Stimulated activated naive CD8-positive, alpha-beta T cell treated with anti-CD3 and anti-CD28 coated beads, Interleukin-15, Interleukin-2, amounts not matched to agents 100 ng/mL and 50 ng/mL, for 24 hours (primary cell): ENCODE measurements around the gene PSMD6.

ENCODE experiments used
- H3K27ac Mint-ChIP-seq: one replicate; pipeline ENCODE4 v1.8.0; 2021; ENCODE audit warnings: mild to moderate bottlenecking, mixed read lengths
- H3K27me3 Mint-ChIP-seq: one replicate; pipeline ENCODE4 v1.8.0; 2021; ENCODE audit warnings: mixed read lengths
- H3K36me3 Mint-ChIP-seq: one replicate; pipeline ENCODE4 v1.8.0; 2021; ENCODE audit warnings: low read depth, mixed read lengths
- H3K4me1 Mint-ChIP-seq: one replicate; pipeline ENCODE4 v1.8.0; 2021; ENCODE audit warnings: low read depth, mixed read lengths
- H3K4me3 Mint-ChIP-seq: one replicate; pipeline ENCODE4 v1.8.0; 2021; ENCODE audit warnings: mild to moderate bottlenecking, mixed read lengths
- H3K9me3 Mint-ChIP-seq: one replicate; pipeline ENCODE4 v1.8.0; 2021; ENCODE audit warnings: mixed read lengths

PSMD6 gene

DNA sequence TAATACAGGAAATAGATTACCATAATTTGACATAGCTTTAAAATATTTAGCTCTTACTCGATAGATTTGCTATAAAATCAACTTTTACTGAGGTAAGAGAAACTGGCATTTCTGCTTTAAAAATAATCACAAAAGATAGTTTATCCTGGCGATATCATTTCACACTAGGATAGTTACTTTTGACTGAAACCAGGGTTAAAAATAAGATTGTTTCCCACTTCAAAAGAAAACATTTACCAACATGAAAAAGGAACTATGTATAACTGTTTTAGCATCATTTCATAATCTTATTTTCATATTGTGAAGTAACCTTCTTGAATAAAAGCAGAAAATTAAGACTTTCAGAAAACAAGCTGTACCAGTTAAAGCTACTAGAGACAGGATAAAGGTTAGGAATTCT, 15.3 kb downstream of the PSMD6 start:
- Mint-ChIP-seq H3K27ac (no peak overlapping the region), H3K4me1 (peaks cover 22% of the 10 kb centered on the region), H3K36me3 (peaks cover 46% of the 10 kb centered on the region), H3K9me3 (no peaks in the 10 kb centered on the region), H3K27me3 (no peaks in the 10 kb centered on the region), H3K4me3 (no peak overlapping the region)

DNA sequence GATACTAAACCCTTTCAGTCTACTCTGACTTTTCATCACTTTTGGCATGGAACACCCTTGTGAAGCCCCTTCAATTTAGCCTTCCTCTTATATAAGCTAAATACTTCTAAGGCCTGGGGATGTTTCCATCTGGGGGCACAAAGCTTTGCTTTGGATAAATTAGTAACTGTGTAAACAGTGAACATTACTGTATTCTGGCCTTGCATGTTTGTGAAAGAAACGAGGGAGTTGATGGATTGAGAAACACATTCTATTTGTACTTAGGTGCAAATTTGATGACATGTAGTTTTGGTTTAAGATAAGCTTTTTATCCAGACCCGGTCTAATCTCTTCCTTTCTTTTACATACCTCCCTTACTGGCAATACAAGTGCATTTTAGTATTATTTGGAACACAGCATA, 19.7 kb downstream of the PSMD6 start:
- Mint-ChIP-seq H3K4me3 (no peak overlapping the region), H3K27me3 (no peaks in the 10 kb centered on the region), H3K36me3 (peaks cover 27% of the 10 kb centered on the region), H3K9me3 (no peaks in the 10 kb centered on the region), H3K4me1 (no peaks in the 10 kb centered on the region), H3K27ac (no peak overlapping the region)

DNA sequence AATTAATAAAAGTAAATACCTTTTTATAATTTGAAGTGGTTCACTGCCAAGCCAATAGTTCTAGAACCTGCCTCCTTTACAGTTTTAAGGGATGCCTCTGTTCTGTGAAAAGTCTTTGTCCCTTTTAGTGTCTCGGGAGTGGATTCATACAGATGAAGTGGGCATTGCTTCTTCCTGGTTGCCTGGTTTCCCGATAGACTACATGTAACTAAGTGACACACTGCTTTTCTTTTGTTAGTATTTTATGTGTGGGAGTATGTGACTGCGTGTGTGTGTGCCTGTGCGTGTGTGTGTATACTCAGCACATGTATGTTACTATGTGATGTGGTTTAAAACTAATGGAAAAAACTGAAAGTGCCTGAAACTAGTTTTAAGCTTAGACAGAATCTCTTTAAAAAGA, 21.1 kb downstream of the PSMD6 start:
- Mint-ChIP-seq H3K4me3 (no peak overlapping the region), H3K9me3 (no peaks in the 10 kb centered on the region), H3K36me3 (peaks cover 36% of the 10 kb centered on the region), H3K27me3 (no peaks in the 10 kb centered on the region), H3K4me1 (no peaks in the 10 kb centered on the region), H3K27ac (peak overlapping the region; percentile 18)

DNA sequence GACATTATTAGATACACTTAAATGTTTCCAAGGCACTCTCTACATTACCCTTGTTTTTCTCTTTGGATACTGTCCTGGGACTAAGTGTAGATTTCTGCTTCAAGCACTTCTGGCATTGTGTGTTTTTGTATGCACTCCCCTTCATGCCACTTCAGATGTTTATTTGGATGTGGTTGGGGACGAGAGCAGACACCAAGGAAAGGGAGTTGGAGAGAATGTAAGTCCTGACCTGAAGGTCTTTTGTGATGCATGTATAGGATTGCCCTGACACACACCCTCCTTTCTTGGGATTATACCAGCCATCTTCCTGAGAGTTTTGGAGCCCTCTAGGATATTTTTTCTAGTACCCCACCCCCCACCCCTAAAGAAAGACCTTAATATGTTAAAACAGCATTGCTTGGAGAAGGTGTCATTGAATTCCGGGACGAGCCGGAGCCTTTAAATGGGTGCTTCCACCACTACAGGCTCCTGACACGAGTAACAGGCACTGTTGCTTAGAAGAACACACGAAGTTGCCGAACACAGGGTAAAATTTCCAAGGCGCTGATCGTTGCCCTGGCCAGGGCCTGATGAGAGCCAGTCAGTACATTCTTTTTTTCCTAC, 22.7 kb downstream of the PSMD6 start:
- Mint-ChIP-seq H3K4me1 (peaks cover 4% of the 10 kb centered on the region), H3K9me3 (no peaks in the 10 kb centered on the region), H3K4me3 (no peak overlapping the region), H3K27me3 (no peaks in the 10 kb centered on the region), H3K27ac (no peak overlapping the region), H3K36me3 (peaks cover 52% of the 10 kb centered on the region)

DNA sequence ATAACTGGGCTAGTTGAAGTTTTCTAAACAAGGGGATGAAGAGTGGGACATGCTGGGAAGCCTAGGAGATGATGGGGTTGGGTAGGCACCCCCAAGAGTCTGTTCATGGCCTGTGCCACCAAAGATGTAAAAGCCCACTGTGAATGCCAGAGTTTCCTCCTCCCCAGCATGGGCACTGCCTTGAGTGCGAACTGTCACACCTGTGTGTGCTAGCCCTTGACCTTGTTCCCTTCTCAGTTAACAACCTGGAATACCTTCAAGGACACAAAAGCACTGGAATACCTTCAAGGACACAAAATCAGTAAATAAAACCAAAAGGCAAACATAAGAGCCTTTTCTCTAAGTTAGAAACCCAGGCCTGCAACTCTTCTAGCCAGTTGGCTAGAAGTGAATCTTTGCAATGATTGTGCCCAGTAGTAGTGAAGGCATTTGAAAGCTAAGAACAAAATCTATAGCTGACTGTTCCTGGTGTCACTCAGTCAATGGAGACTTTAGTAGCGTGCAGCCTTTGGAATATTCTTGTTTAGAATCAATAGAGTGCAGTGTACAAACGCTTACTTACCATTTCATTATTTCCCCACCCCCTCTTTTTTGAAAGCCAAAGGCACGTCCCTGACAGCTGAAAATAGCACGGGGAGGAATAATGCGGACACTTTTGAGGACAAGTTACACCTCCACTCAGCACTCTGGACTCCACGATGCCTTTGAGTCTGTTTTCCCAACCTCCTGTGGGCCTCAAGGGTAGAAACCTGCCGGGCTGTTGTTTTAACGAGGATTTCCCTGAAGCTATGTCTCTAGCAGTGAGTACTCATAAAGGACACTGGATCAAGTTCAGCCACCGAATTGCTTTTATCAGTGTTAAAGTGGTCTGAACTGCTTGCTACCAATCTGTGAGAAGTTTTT, 24.2 kb downstream of the PSMD6 start:
- Mint-ChIP-seq H3K4me3 (no peak overlapping the region), H3K9me3 (no peaks in the 10 kb centered on the region), H3K4me1 (peaks cover 14% of the 10 kb centered on the region), H3K36me3 (peaks cover 61% of the 10 kb centered on the region), H3K27ac (no peak overlapping the region), H3K27me3 (no peaks in the 10 kb centered on the region)

DNA sequence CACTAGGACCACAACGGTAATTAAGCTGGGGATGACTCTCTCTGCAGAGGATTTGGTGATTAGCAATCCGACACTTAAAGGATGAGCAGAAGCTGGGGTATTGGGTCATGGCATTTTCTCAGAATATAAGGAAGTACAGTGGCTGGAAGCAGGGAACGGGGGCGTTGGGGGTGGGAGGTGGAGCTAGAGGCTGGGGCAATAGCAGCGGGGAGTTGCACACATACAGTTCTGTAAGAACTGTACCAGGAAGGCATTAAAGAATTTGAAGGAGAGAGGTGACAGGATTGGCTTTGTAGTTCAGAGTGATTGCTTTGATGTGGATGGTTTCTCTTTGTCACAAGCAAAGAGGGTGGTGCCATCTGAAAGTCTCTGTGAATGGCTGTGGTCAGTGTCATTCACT, 28.2 kb downstream of the PSMD6 start:
- no peak overlapping the region for H3K4me3 Mint-ChIP-seq
- no peaks in the 10 kb centered on the region for H3K27me3 Mint-ChIP-seq
- peaks cover 76% of the 10 kb centered on the region for H3K36me3 Mint-ChIP-seq
- peaks cover 20% of the 10 kb centered on the region for H3K4me1 Mint-ChIP-seq
- peak overlapping the region; percentile 78 for H3K27ac Mint-ChIP-seq
- H3K9me3 Mint-ChIP-seq, result no peaks in the 10 kb centered on the region

- no peaks in the 10 kb centered on the region for H3K9me3 Mint-ChIP-seq
- H3K4me3 Mint-ChIP-seq, result no peak overlapping the region
- H3K36me3 Mint-ChIP-seq, result peaks cover 77% of the 10 kb centered on the region
- peaks cover 20% of the 10 kb centered on the region for H3K4me1 Mint-ChIP-seq
- no peak overlapping the region for H3K27ac Mint-ChIP-seq
- H3K27me3 Mint-ChIP-seq, result no peaks in the 10 kb centered on the region
Measured at GRCh38 chr3:63993653-63994079, 29.6 kb downstream of the PSMD6 start.

DNA sequence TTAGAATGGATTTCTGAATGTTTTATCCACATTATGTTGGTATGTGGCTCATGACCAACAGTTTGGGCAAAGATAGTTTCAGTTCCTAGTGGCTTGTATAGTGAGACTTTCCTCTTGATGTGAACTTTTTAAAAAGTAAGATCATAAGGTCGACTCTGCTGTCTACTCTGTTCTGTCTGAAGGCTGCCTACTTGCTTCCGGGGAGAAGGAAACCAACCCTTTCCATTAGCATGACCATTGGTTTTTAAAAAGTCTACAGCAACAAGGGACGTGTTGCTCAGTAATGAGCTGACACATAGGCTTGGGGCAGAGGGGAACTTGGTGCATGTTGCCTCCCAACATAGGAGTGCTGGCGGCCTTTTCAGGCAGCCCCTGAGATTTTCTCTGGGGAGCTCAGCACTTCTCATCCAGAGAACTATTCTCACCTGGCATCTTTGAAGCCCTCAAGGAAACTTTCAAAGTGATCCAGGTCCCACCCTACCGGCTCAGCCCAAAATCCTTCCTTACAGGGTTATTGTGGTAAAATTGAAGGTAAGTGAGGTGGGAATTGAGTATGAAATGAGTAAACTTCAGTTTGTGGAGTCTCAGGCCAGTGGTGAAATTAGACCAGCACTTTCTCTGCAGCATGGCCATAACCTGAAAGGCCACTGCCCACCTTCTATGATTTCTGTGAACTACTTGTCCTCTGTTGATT, 30.6 kb downstream of the PSMD6 start:
- H3K27me3 Mint-ChIP-seq, result no peaks in the 10 kb centered on the region
- peaks cover 20% of the 10 kb centered on the region for H3K4me1 Mint-ChIP-seq
- H3K4me3 Mint-ChIP-seq, result no peak overlapping the region
- peak overlapping the region; percentile 26 for H3K27ac Mint-ChIP-seq
- no peaks in the 10 kb centered on the region for H3K9me3 Mint-ChIP-seq
- H3K36me3 Mint-ChIP-seq, result peaks cover 78% of the 10 kb centered on the region

DNA sequence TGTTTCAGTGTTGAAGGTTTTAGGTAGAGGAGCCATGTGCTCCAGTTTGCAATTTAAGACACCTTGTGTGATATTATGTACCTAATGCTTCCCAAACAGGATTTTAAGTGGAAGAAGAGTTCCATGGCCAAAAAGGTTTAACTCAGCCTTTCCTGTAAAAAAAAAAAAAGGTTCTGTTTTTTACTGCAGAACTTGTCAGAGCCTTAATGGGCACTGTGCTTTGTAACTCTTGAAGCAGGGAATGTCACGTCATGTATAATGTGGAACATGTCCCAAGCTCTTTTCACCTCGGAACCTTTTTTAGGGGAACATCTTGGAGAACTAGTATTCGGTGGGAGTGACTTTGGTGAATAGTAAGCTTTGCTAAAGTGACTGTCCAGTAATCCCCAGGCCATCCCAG, 31.6 kb downstream of the PSMD6 start:
- H3K27ac Mint-ChIP-seq, result no peak overlapping the region
- H3K27me3 Mint-ChIP-seq, result no peaks in the 10 kb centered on the region
- H3K4me3 Mint-ChIP-seq, result no peak overlapping the region
- no peaks in the 10 kb centered on the region for H3K9me3 Mint-ChIP-seq
- peaks cover 20% of the 10 kb centered on the region for H3K4me1 Mint-ChIP-seq
- H3K36me3 Mint-ChIP-seq, result peaks cover 72% of the 10 kb centered on the region

GRCh38 chr3:63990733-63991132, 32.6 kb downstream of the PSMD6 start:
- no peaks in the 10 kb centered on the region for H3K27me3 Mint-ChIP-seq
- H3K9me3 Mint-ChIP-seq, result no peaks in the 10 kb centered on the region
- no peak overlapping the region for H3K4me3 Mint-ChIP-seq
- H3K36me3 Mint-ChIP-seq, result peaks cover 70% of the 10 kb centered on the region
- peak overlapping the region; percentile 16 for H3K27ac Mint-ChIP-seq
- peaks cover 21% of the 10 kb centered on the region for H3K4me1 Mint-ChIP-seq

DNA sequence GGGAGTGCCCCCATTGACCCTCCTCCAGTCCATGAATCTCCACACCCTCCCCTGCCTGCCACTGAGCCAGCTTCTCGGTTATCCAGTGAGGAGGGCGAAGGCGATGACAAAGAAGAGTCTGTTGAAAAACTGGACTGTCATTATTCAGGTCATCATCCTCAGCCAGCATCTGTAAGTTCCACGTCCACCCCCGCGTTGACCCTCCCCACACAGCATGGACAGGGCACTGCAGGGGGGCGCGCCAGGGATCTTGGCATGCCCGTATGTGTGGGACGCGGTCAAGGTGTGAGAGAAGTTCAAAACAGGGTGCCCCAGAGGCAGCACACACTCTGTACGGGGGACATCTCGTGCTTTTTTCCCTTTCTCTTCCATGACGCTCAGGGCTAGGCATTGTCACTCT, 33.1 kb downstream of the PSMD6 start:
- Mint-ChIP-seq H3K4me3 (no peak overlapping the region), H3K27ac (no peak overlapping the region), H3K9me3 (no peaks in the 10 kb centered on the region), H3K27me3 (no peaks in the 10 kb centered on the region), H3K36me3 (peaks cover 70% of the 10 kb centered on the region), H3K4me1 (peaks cover 23% of the 10 kb centered on the region)

- H3K4me1 Mint-ChIP-seq, result peaks cover 23% of the 10 kb centered on the region
- H3K4me3 Mint-ChIP-seq, result no peak overlapping the region
- H3K27me3 Mint-ChIP-seq, result no peaks in the 10 kb centered on the region
- H3K27ac Mint-ChIP-seq, result no peak overlapping the region
- H3K9me3 Mint-ChIP-seq, result no peaks in the 10 kb centered on the region
- H3K36me3 Mint-ChIP-seq, result peaks cover 75% of the 10 kb centered on the region
Measured at GRCh38 chr3:63988943-63989342, 34.4 kb downstream of the PSMD6 start.

- Mint-ChIP-seq H3K9me3 (no peaks in the 10 kb centered on the region), H3K4me1 (peaks cover 28% of the 10 kb centered on the region), H3K4me3 (no peak overlapping the region), H3K27me3 (no peaks in the 10 kb centered on the region), H3K36me3 (peaks cover 80% of the 10 kb centered on the region), H3K27ac (no peak overlapping the region)
Measured at GRCh38 chr3:63986831-63987230, 36.5 kb downstream of the PSMD6 start.

DNA sequence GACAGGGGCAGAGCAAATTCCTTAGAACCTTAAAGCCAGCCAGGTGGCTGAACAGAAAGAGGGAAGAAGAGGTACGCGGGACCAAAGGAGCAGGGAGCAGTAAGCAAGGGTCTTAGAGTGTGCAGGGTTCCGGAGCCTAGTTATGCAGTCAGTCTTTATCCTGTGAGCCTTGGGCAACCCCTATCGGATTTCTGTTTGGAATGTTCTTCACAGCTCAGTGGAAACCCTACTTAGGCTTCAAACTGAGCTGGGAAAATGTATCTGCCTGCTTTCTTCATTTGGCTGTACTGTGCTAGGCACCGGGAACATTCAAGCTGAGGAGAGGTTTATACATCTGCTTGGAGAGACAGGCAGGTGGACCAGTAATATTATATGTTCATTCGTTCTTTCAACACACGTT, 37.1 kb downstream of the PSMD6 start:
- Mint-ChIP-seq H3K27ac (peak overlapping the region; percentile 63), H3K4me3 (no peak overlapping the region), H3K9me3 (no peaks in the 10 kb centered on the region), H3K4me1 (peaks cover 35% of the 10 kb centered on the region), H3K36me3 (peaks cover 85% of the 10 kb centered on the region), H3K27me3 (no peaks in the 10 kb centered on the region)

DNA sequence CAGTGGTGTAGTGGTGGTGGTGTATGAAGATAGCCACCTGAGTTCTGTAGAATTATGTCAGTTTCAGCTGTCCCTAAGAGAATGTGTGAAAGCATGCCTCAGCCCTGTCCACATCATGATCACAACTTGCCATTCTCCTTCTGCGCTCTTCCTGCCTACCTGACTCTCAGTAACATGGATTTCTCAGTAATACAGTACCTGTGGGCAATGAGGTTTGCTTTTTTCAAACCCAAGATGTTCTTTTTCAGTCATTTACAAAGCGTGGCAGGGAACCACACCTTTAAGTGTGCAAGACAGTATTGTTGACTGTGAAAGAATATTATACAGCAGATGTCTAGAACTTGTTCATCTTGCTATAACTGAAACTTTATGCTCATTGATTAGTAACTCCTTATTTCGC, 38.9 kb downstream of the PSMD6 start:
- Mint-ChIP-seq H3K4me1 (peaks cover 52% of the 10 kb centered on the region), H3K4me3 (no peak overlapping the region)

More for the DNA sequence above, 38.9 kb downstream of the PSMD6 start:
- Mint-ChIP-seq H3K36me3 (peaks cover 84% of the 10 kb centered on the region), H3K27me3 (no peaks in the 10 kb centered on the region), H3K27ac (no peak overlapping the region), H3K9me3 (no peaks in the 10 kb centered on the region)
